Endothelial cell of umbilical vein (primary cell): ENCODE data around the gene TSPAN31. TPM values are rescaled to one million over a fixed set of nuclear protein-coding genes. Genes with fewer than 3 reads are reported as not detected.

Source experiments
- BruUV-seq: library from RNA; stranded (reverse); fragments of 400-500 nt; replicated peaks from 2 replicates; lab custom pipeline; 2021; lab: Mats Ljungman, UMichigan
- CTCF ChIA-PET: fragments of 300-600, 350-600 bp; sonication (Branson Sonifier 250); formaldehyde crosslinking; loops from one replicate; lab custom pipeline; 2021; ENCODE audit warnings: antibody characterized with exemption, inconsistent platforms; lab: Charles Lee
- POLR2A ChIA-PET: fragments of 300-600, 350-600 bp; sonication (Branson Sonifier 250); formaldehyde crosslinking; loops from one replicate; lab custom pipeline; 2021; ENCODE audit warnings: antibody characterized with exemption, inconsistent platforms; lab: Charles Lee
- DNase-seq: peaks from one replicate; pipeline ENCODE4 v3.0.0-alpha.2; 2011; ENCODE audit warnings: low read depth, low spot score
- FAIRE-seq: peaks from 2 replicates; lab custom pipeline; 2011; peaks lifted over from hg19 to GRCh38; lab: Jason Lieb, UNC
- H2AFZ ChIP-seq: 2 replicates; pipeline ENCODE4 v1.6.0; 2012; ENCODE audit warnings: low read depth, low read length, control low read depth, inconsistent platforms
- H3K27ac ChIP-seq: 2 replicates; pipeline ENCODE4 v1.5.1; 2011; ENCODE audit warnings: low read depth, mild to moderate bottlenecking, control low read depth, low read length, moderate library complexity; ENCODE audit not compliant: insufficient read depth
- H3K27me3 ChIP-seq, 2 experiments: 2 replicates each; pipeline versions ENCODE4 v1.6.0 to v1.6.1; 2011; ENCODE audit warnings: low read length in 2 of 2, mixed read lengths in 1 of 2; ENCODE audit not compliant: control insufficient read depth in 2 of 2, insufficient read depth in 2 of 2
- H3K36me3 ChIP-seq, 2 experiments: 2 replicates in 1 of 2; 3 replicates in 1 of 2; pipeline ENCODE4 v1.5.1; 2011; ENCODE audit warnings: low read length in 2 of 2, mild to moderate bottlenecking in 1 of 2, moderate library complexity in 1 of 2; ENCODE audit not compliant: control insufficient read depth in 2 of 2, insufficient read depth in 2 of 2; ENCODE audit errors: extremely low read depth in 1 of 2
- H3K4me1 ChIP-seq: 3 replicates; pipeline ENCODE4 v1.5.1; 2011; ENCODE audit warnings: mild to moderate bottlenecking, low read length; ENCODE audit not compliant: control insufficient read depth, insufficient read depth; ENCODE audit errors: extremely low read depth
- H3K4me2 ChIP-seq: 2 replicates; pipeline ENCODE4 v1.6.1; 2011; ENCODE audit warnings: low read length, control low read depth, mixed read lengths; ENCODE audit not compliant: insufficient read depth
- H3K4me3 ChIP-seq, 3 experiments: fragments of 200-600 bp in 1 of 3; sonication (generic), shearing (Covaris generic) in 1 of 3; replicated peaks in 1 of 3; 2 replicates each; pipeline ENCODE4 v1.5.1; 2011 to 2016; ENCODE audit warnings: control low read depth in 3 of 3, low read length in 3 of 3, mild to moderate bottlenecking in 2 of 3, inconsistent platforms in 1 of 3, low read depth in 1 of 3, moderate library complexity in 1 of 3; ENCODE audit not compliant: insufficient read depth in 1 of 3
- H3K79me2 ChIP-seq: 2 replicates; pipeline ENCODE4 v1.6.0; 2012; ENCODE audit warnings: low read length, inconsistent platforms; ENCODE audit not compliant: control insufficient read depth, insufficient read depth
- H3K9ac ChIP-seq: replicated peaks from 2 replicates; pipeline ENCODE3; 2011; ENCODE audit warnings: low read length, control low read depth; ENCODE audit not compliant: insufficient read depth; ENCODE audit errors: extremely low read depth
- H3K9me1 ChIP-seq: replicated peaks from 3 replicates; pipeline ENCODE4 v1.6.0; 2011; ENCODE audit warnings: mild to moderate bottlenecking, low read length; ENCODE audit not compliant: control insufficient read depth, insufficient read depth; ENCODE audit errors: extremely low read depth
- H3K9me3 ChIP-seq: replicated peaks from 2 replicates; pipeline ENCODE4 v1.5.1; 2012; ENCODE audit warnings: low read length, inconsistent platforms; ENCODE audit not compliant: control insufficient read depth, insufficient read depth
- H4K20me1 ChIP-seq: replicated peaks from 2 replicates; pipeline ENCODE3; 2011; ENCODE audit warnings: mild to moderate bottlenecking, low read length; ENCODE audit not compliant: control insufficient read depth, insufficient read depth; ENCODE audit errors: extremely low read depth
- EZH2 ChIP-seq: IDR thresholded peaks from 2 replicates; pipeline ENCODE4 v1.6.1; 2012; ENCODE audit warnings: borderline replicate concordance, low read depth, mild to moderate bottlenecking, moderate library complexity, low read length, inconsistent platforms; ENCODE audit not compliant: severe bottlenecking
- FOS ChIP-seq: IDR thresholded peaks from 2 replicates; pipeline ENCODE4 v1.6.1; 2011; ENCODE audit warnings: mild to moderate bottlenecking, low read length, moderate library complexity, borderline replicate concordance; ENCODE audit not compliant: insufficient read depth
- GATA2 ChIP-seq: IDR thresholded peaks from 2 replicates; pipeline ENCODE4 v1.7.0; 2011; ENCODE audit warnings: low read depth, mild to moderate bottlenecking, moderate library complexity, mixed read lengths, low read length; ENCODE audit not compliant: insufficient read length, insufficient read depth
- JUN ChIP-seq: IDR thresholded peaks from 2 replicates; pipeline ENCODE4 v1.6.1; 2011; ENCODE audit warnings: borderline replicate concordance, low read depth; ENCODE audit not compliant: insufficient read length, insufficient read depth
- MYC ChIP-seq: IDR thresholded peaks from one replicate; pipeline ENCODE4 v1.6.1; 2011; ENCODE audit warnings: mild to moderate bottlenecking, low read depth, low read length
- POLR2A ChIP-seq: IDR thresholded peaks from 2 replicates; pipeline ENCODE4 v1.6.1; 2012; ENCODE audit warnings: low read depth, mild to moderate bottlenecking, control low read depth, low read length
- POLR2AphosphoS5 ChIP-seq: IDR thresholded peaks from 2 replicates; pipeline ENCODE4 v1.6.1; 2012; ENCODE audit warnings: low read depth, mild to moderate bottlenecking, control low read depth, low read length, moderate library complexity; ENCODE audit not compliant: insufficient read depth
- dilution Hi-C: fragments of 300-500 bp; cut with MboI; formaldehyde crosslinking; loops from one replicate; pipeline ENCODE4 v1.15.0; 2019; ENCODE audit warnings: low sequenced_read_pairs; ENCODE audit not compliant: extremely low pct_ligation_motif_present
- intact Hi-C: fragments of 100-400 bp; cut with micrococcal nuclease; formaldehyde crosslinking; loops from one replicate; pipeline ENCODE4 v1.10.0; 2022
- polyA plus RNA-seq, 4 experiments: library from polyadenylated mRNA; depleted of rRNA in 3 of 4; stranded (reverse) in 3 of 4; unstranded in 1 of 4; fragments of >200 nt; gene quantifications; 2 replicates each; pipeline versions ENCODE4 v1.2.1 to v1.2.3, GENCODE V29; 2011 to 2012; ENCODE audit warnings: missing spikeins in 1 of 4
- total RNA-seq: library from RNA; stranded (reverse); gene quantifications from 2 replicates; pipeline ENCODE4 v1.2.3, GENCODE V29; 2021
- TF ChIP-seq, protein P1 (sequence below), 2 donors: IDR thresholded peaks; 1 replicate in 1 of 2; 2 replicates in 1 of 2; pipeline ENCODE4 v1.5.1; 2011; ENCODE audit warnings: low read length in 2 of 2, mild to moderate bottlenecking in 2 of 2, moderate library complexity in 2 of 2, control low read depth in 1 of 2, inconsistent platforms in 1 of 2, low read depth in 1 of 2; ENCODE audit not compliant: insufficient read depth in 1 of 2; ENCODE audit errors: extremely low read depth in 1 of 2
- TF ChIP-seq, protein P2 (sequence below): IDR thresholded peaks from 2 replicates; pipeline ENCODE4 v1.6.1; 2011; ENCODE audit not compliant: insufficient read depth, insufficient read length

The TSPAN31 gene
- total and polyA plus RNA-seq, 2 donors (not counting 3 experiments of a cell fraction or from before 2014, with no cell fraction given), result 15.0 to 43.9 TPM

DNA sequence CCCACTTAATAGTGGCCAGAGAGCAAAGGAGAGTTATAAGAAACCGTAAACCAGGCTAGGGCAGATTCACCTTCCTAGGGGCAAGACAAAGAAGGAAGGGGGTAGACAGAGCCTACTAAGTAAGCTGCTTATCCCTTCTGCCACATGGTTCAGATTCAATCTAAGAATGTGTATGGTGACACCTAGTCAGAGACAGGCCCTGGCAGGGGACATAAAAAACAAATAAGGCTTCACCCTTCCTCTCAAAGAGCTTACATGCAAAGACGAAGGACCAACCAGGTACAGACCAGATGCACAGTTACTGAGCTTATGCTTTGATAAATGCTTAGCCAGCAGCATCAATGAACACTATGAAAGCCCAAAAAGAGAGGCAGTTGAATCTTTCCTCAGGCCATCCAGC lies 17.6 kb downstream of the TSPAN31 start:
- no TSS peak for BruUV-seq
- Histone ChIP-seq H3K9me3 (no peaks in the 10 kb centered on the region), H2AFZ (no peak overlapping the region), H3K9me1 (no peaks in the 10 kb centered on the region), H3K4me2 (no peak overlapping the region), H3K27ac (no peak overlapping the region), H3K36me3 (no peaks in the 10 kb centered on the region), H3K4me1 (peaks cover 17% of the 10 kb centered on the region), H4K20me1 (no peaks in the 10 kb centered on the region), H3K27me3 (peaks cover 39 to 41% of the 10 kb centered on the region in 2 experiments), H3K4me3 (no peak overlapping the region), H3K79me2 (no peaks in the 10 kb centered on the region), H3K9ac (no peak overlapping the region)
- no peak for DNase-seq
- intact Hi-C loops, result no loop called here
- dilution Hi-C loops, result no loop called here
- ChIA-PET CTCF (no interaction called here), POLR2A (no interaction called here)
- no peak for FAIRE-seq
- TF ChIP-seq, protein P1, sequence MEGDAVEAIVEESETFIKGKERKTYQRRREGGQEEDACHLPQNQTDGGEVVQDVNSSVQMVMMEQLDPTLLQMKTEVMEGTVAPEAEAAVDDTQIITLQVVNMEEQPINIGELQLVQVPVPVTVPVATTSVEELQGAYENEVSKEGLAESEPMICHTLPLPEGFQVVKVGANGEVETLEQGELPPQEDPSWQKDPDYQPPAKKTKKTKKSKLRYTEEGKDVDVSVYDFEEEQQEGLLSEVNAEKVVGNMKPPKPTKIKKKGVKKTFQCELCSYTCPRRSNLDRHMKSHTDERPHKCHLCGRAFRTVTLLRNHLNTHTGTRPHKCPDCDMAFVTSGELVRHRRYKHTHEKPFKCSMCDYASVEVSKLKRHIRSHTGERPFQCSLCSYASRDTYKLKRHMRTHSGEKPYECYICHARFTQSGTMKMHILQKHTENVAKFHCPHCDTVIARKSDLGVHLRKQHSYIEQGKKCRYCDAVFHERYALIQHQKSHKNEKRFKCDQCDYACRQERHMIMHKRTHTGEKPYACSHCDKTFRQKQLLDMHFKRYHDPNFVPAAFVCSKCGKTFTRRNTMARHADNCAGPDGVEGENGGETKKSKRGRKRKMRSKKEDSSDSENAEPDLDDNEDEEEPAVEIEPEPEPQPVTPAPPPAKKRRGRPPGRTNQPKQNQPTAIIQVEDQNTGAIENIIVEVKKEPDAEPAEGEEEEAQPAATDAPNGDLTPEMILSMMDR (IDR thresholded peaks at IDR 0.05; ENCODE audit: extremely low read depth in 1 of 2, insufficient read depth in 1 of 2, low read depth in 1 of 2, low read length in 2 of 2), result no peak
- TF ChIP-seq MYC (no peak), EZH2 (no peak), POLR2A (no peak), FOS (no peak), POLR2AphosphoS5 (no peak), JUN (no peak), GATA2 (no peak)
- TF ChIP-seq, protein P2, sequence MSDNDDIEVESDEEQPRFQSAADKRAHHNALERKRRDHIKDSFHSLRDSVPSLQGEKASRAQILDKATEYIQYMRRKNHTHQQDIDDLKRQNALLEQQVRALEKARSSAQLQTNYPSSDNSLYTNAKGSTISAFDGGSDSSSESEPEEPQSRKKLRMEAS, result no peak
